Mesodermal cell (in vitro differentiated cells): ENCODE data around the gene TM9SF2.

ENCODE experiments used
- H3K27ac ChIP-seq: 2 replicates; pipeline ENCODE4 v1.7.0; 2013; ENCODE audit warnings: mild to moderate bottlenecking, low read depth, low read length, moderate library complexity; ENCODE audit not compliant: severe bottlenecking
- H3K36me3 ChIP-seq: 2 replicates; pipeline ENCODE4 v1.7.1; 2013; ENCODE audit warnings: mild to moderate bottlenecking, low read length, moderate library complexity; ENCODE audit not compliant: control insufficient read depth, insufficient read depth
- H3K4me1 ChIP-seq: one replicate; pipeline ENCODE4 v1.7.1; 2013; ENCODE audit warnings: mild to moderate bottlenecking, low read length; ENCODE audit not compliant: insufficient read depth, control insufficient read depth, poor library complexity, severe bottlenecking
- H3K4me3 ChIP-seq: 2 replicates; pipeline ENCODE4 v1.7.0; 2013; ENCODE audit warnings: low read length, control low read depth, mild to moderate bottlenecking; ENCODE audit not compliant: insufficient read depth, poor library complexity, severe bottlenecking; ENCODE audit errors: extremely low read depth
- H3K9me3 ChIP-seq: 2 replicates; pipeline ENCODE4 v1.7.1; 2013; ENCODE audit warnings: mild to moderate bottlenecking, low read length, moderate library complexity; ENCODE audit not compliant: control insufficient read depth
- WGBS, 2 experiments: methylation state at CpG; one replicate each; pipeline ENCODE4 v1.1.5; 2013; ENCODE audit warnings: missing lambda C conversion rate in 2 of 2; ENCODE audit not compliant: insufficient coverage in 2 of 2; 5-methylcytosine and 5-hydroxymethylcytosine counted together

TM9SF2 gene

GRCh38 chr13:99601535-99601934 is 100.3 kb downstream of the TM9SF2 start:
- H3K36me3 ChIP-seq = no peaks in the 10 kb centered on the region
- WGBS, 2 experiments = 83 to 86% methylated on average over 2 to 4 of the region's 5 CpGs
- H3K9me3 ChIP-seq = no peaks in the 10 kb centered on the region
- no peak overlapping the region for H3K27ac ChIP-seq
- no peaks in the 10 kb centered on the region for H3K4me1 ChIP-seq
- no peak overlapping the region for H3K4me3 ChIP-seq

GRCh38 chr13:99604636-99605035 is 103.4 kb downstream of the TM9SF2 start:
- no peak overlapping the region for H3K27ac ChIP-seq
- no peaks in the 10 kb centered on the region for H3K36me3 ChIP-seq
- 90 to 100% methylated on average over 2 of the region's 3 CpGs for WGBS, 2 experiments
- no peaks in the 10 kb centered on the region for H3K9me3 ChIP-seq
- H3K4me3 ChIP-seq = no peak overlapping the region
- no peaks in the 10 kb centered on the region for H3K4me1 ChIP-seq

- H3K27ac ChIP-seq = peak overlapping the region; percentile 33
- H3K9me3 ChIP-seq = no peaks in the 10 kb centered on the region
- no peaks in the 10 kb centered on the region for H3K4me1 ChIP-seq
- 31 to 37% methylated on average over 16 to 17 of the region's 18 CpGs for WGBS, 2 experiments
- H3K36me3 ChIP-seq = no peaks in the 10 kb centered on the region
- H3K4me3 ChIP-seq = peak overlapping the region; percentile 61
Observed at GRCh38 chr13:99605420-99606323, 104.4 kb downstream of the TM9SF2 start.

GRCh38 chr13:99606324-99607066 is 105.2 kb downstream of the TM9SF2 start, which contains the start of gene CLYBL:
CLYBL (plus strand) TSS chr13:99606690.
- peak within 1 kb of the TSS; percentile 61 for H3K4me3 ChIP-seq
- H3K27ac ChIP-seq = peak within 1 kb of the TSS; percentile 33
- WGBS, 2 experiments = 1% methylated on average over 33 to 56 of the region's 73 CpGs
- no peaks in the 10 kb centered on the region for H3K36me3 ChIP-seq
- no peaks in the 10 kb centered on the region for H3K4me1 ChIP-seq
- no peaks in the 10 kb centered on the region for H3K9me3 ChIP-seq

GRCh38 chr13:99608345-99608744 is 107.1 kb downstream of the TM9SF2 start:
- Histone ChIP-seq H3K4me1 (no peaks in the 10 kb centered on the region), H3K27ac (no peak overlapping the region), H3K4me3 (no peak overlapping the region), H3K36me3 (no peaks in the 10 kb centered on the region), H3K9me3 (no peaks in the 10 kb centered on the region)
- WGBS, 2 experiments = 96 to 98% methylated on average over 12 to 13 of the region's 15 CpGs

GRCh38 chr13:99610702-99611289 is 109.5 kb downstream of the TM9SF2 start:
- Histone ChIP-seq H3K27ac (peak overlapping the region; percentile 38), H3K9me3 (no peaks in the 10 kb centered on the region), H3K36me3 (no peaks in the 10 kb centered on the region), H3K4me3 (no peak overlapping the region), H3K4me1 (no peaks in the 10 kb centered on the region)
- 80 to 100% methylated on average over 2 to 3 of the region's 4 CpGs for WGBS, 2 experiments
